H1 (cell line): ENCODE data around the gene KLF14. TPM values are rescaled to one million over a fixed set of nuclear protein-coding genes. Genes with fewer than 3 reads are reported as not detected.

ENCODE experiments used
- CTCF ChIA-PET: fragments of 300-600 bp; sonication (Branson Sonifier 250); formaldehyde crosslinking; loops from one replicate; lab custom pipeline; 2021; ENCODE audit not compliant: partially characterized antibody; lab: Charles Lee
- POLR2A ChIA-PET: fragments of 300-600 bp; sonication (Branson Sonifier 250); formaldehyde crosslinking; loops from one replicate; lab custom pipeline; 2021; ENCODE audit warnings: inconsistent platforms; ENCODE audit not compliant: partially characterized antibody; lab: Charles Lee
- DNase-seq, 2 experiments: peaks; one replicate each; pipeline versions ENCODE4 v3.0.0 to v3.0.0-alpha.2; 2010 to 2022; ENCODE audit warnings: low spot score in 2 of 2, low read depth in 1 of 2, mixed read lengths in 1 of 2
- FAIRE-seq: peaks from 2 replicates; lab custom pipeline; 2011; peaks lifted over from hg19 to GRCh38; lab: Jason Lieb, UNC
- H2AFZ ChIP-seq: 2 replicates; pipeline ENCODE4 v1.8.1; 2012; ENCODE audit warnings: low read length, inconsistent platforms
- H2AK5ac ChIP-seq: 2 replicates; pipeline ENCODE4 v1.6.1; 2013; ENCODE audit warnings: low read depth, low read length
- H2BK120ac ChIP-seq: replicated peaks from 2 replicates; pipeline ENCODE3; 2013; ENCODE audit warnings: low read depth, low read length, inconsistent platforms
- H2BK12ac ChIP-seq: 2 replicates; pipeline ENCODE4 v1.6.1; 2013; ENCODE audit warnings: low read depth, low read length
- H2BK15ac ChIP-seq: 2 replicates; pipeline ENCODE4 v1.6.1; 2013; ENCODE audit warnings: low read length
- H2BK20ac ChIP-seq: 2 replicates; pipeline ENCODE4 v1.6.1; 2013; ENCODE audit warnings: low read length
- H2BK5ac ChIP-seq: 2 replicates; pipeline ENCODE4 v1.6.1; 2013; ENCODE audit warnings: low read depth, low read length
- H3K14ac ChIP-seq: 2 replicates; pipeline ENCODE4 v1.6.1; 2013; ENCODE audit warnings: inconsistent platforms; ENCODE audit not compliant: insufficient read length
- H3K18ac ChIP-seq: 2 replicates; pipeline ENCODE4 v1.6.1; 2013; ENCODE audit warnings: low read length; ENCODE audit errors: extremely low read depth
- H3K23ac ChIP-seq: 2 replicates; pipeline ENCODE4 v1.6.1; 2013; ENCODE audit warnings: inconsistent platforms; ENCODE audit not compliant: insufficient read length
- H3K23me2 ChIP-seq: 2 replicates; pipeline ENCODE4 v1.6.1; 2013; ENCODE audit warnings: low read depth, low read length
- H3K27ac ChIP-seq: 2 replicates; pipeline ENCODE4 v1.6.1; 2011; ENCODE audit warnings: low read depth, low read length, inconsistent platforms
- H3K27me3 ChIP-seq, 4 experiments: replicated peaks in 1 of 4; 1 replicate in 1 of 4; 2 replicates in 3 of 4; pipeline versions ENCODE4 v1.6.1 to v1.8.1; 2011 to 2013; ENCODE audit warnings: low read length in 3 of 4, mild to moderate bottlenecking in 3 of 4, inconsistent platforms in 2 of 4, mixed read lengths in 2 of 4, moderate library complexity in 1 of 4; ENCODE audit not compliant: control insufficient read depth in 3 of 4, insufficient read depth in 3 of 4; ENCODE audit errors: extremely low read depth in 1 of 4
- H3K36me3 ChIP-seq, 4 experiments: 2 replicates each; pipeline versions ENCODE4 v1.6.1 to v1.8.1; 2011 to 2013; ENCODE audit warnings: mild to moderate bottlenecking in 4 of 4, low read length in 3 of 4, moderate library complexity in 2 of 4, control low read depth in 1 of 4, inconsistent platforms in 1 of 4; ENCODE audit not compliant: insufficient read depth in 4 of 4, control insufficient read depth in 2 of 4
- H3K4ac ChIP-seq: replicated peaks from 2 replicates; pipeline ENCODE3; 2013; ENCODE audit warnings: low read length, low read depth, mixed read lengths, inconsistent platforms; ENCODE audit not compliant: insufficient read length
- H3K4me1 ChIP-seq, 4 experiments: replicated peaks in 1 of 4; 1 replicate in 1 of 4; 2 replicates in 3 of 4; pipeline versions ENCODE4 v1.6.1 to v1.8.1; 2011 to 2013; ENCODE audit warnings: low read length in 3 of 4, inconsistent platforms in 2 of 4, mixed read lengths in 1 of 4; ENCODE audit not compliant: insufficient read depth in 4 of 4, control insufficient read depth in 3 of 4
- H3K4me2 ChIP-seq, 2 experiments: 2 replicates each; pipeline versions ENCODE4 v1.6.1 to v1.8.1; 2011 to 2013; ENCODE audit warnings: low read depth in 2 of 2, low read length in 2 of 2, control low read depth in 1 of 2, inconsistent platforms in 1 of 2, mild to moderate bottlenecking in 1 of 2; ENCODE audit not compliant: insufficient read depth in 1 of 2
- H3K4me3 ChIP-seq, 4 experiments: fragments of 200-600, 300-600 bp in 1 of 4; sonication (generic), shearing (Covaris generic), sonication (Bioruptor Twin) in 1 of 4; 2 replicates each; pipeline versions ENCODE4 v1.5.1 to v1.8.1; 2011 to 2016; ENCODE audit warnings: low read length in 4 of 4, low read depth in 3 of 4, control low read depth in 2 of 4, inconsistent platforms in 2 of 4, mild to moderate bottlenecking in 2 of 4, mixed read lengths in 1 of 4, moderate library complexity in 1 of 4; ENCODE audit not compliant: insufficient read depth in 2 of 4; ENCODE audit errors: extremely low read depth in 1 of 4
- H3K56ac ChIP-seq: replicated peaks from 2 replicates; pipeline ENCODE3; 2013; ENCODE audit warnings: low read depth, mild to moderate bottlenecking, mixed read lengths, low read length, inconsistent platforms; ENCODE audit not compliant: insufficient read length
- H3K79me1 ChIP-seq: 2 replicates; pipeline ENCODE4 v1.6.1; 2013; ENCODE audit warnings: low read depth, low read length, control low read depth
- H3K79me2 ChIP-seq, 2 experiments: 2 replicates each; pipeline versions ENCODE4 v1.6.1 to v1.8.1; 2012 to 2013; ENCODE audit warnings: low read length in 2 of 2, mild to moderate bottlenecking in 2 of 2, inconsistent platforms in 1 of 2; ENCODE audit not compliant: insufficient read depth in 2 of 2, control insufficient read depth in 1 of 2
- H3K9ac ChIP-seq, 4 experiments: replicated peaks in 1 of 4; 1 replicate in 1 of 4; 2 replicates in 3 of 4; pipeline versions ENCODE4 v1.6.1 to v1.8.1; 2011 to 2013; ENCODE audit warnings: low read depth in 3 of 4, low read length in 3 of 4, control low read depth in 2 of 4, mild to moderate bottlenecking in 2 of 4, moderate library complexity in 2 of 4, inconsistent platforms in 1 of 4; ENCODE audit errors: extremely low read depth in 1 of 4
- H3K9me3 ChIP-seq, 2 experiments: 2 replicates each; pipeline versions ENCODE4 v1.6.1 to v1.8.1; 2012 to 2013; ENCODE audit warnings: mild to moderate bottlenecking in 2 of 2, moderate library complexity in 2 of 2, control low read depth in 1 of 2, inconsistent platforms in 1 of 2, low read depth in 1 of 2, low read length in 1 of 2, mixed read lengths in 1 of 2; ENCODE audit not compliant: insufficient read depth in 2 of 2
- H4K20me1 ChIP-seq, 2 experiments: replicated peaks in 1 of 2; 2 replicates each; pipeline versions ENCODE3 to v1.8.1; 2011 to 2013; ENCODE audit warnings: inconsistent platforms in 2 of 2, low read length in 2 of 2, mild to moderate bottlenecking in 1 of 2; ENCODE audit not compliant: insufficient read depth in 2 of 2, control insufficient read depth in 1 of 2
- H4K5ac ChIP-seq: 2 replicates; pipeline ENCODE4 v1.6.1; 2013; ENCODE audit warnings: low read length, low read depth, mixed read lengths, inconsistent platforms; ENCODE audit not compliant: insufficient read length
- H4K8ac ChIP-seq: 2 replicates; pipeline ENCODE4 v1.8.0; 2013; ENCODE audit warnings: mild to moderate bottlenecking, moderate library complexity, low read length, inconsistent platforms; ENCODE audit not compliant: insufficient read depth; ENCODE audit errors: extremely low read depth
- H4K91ac ChIP-seq: replicated peaks from 2 replicates; pipeline ENCODE3; 2013; ENCODE audit warnings: low read length, mixed read lengths, inconsistent platforms; ENCODE audit not compliant: insufficient read length
- CTCF ChIP-seq, 3 experiments: IDR thresholded peaks; 1 replicate in 2 of 3; 2 replicates in 1 of 3; pipeline versions ENCODE4 v1.5.1 to v1.6.1; 2011; ENCODE audit warnings: low read length in 3 of 3, mild to moderate bottlenecking in 3 of 3, inconsistent platforms in 2 of 3, low read depth in 1 of 3, moderate library complexity in 1 of 3; ENCODE audit not compliant: insufficient read depth in 1 of 3; ENCODE audit errors: control extremely low read depth in 1 of 3
- FOSL1 ChIP-seq: IDR thresholded peaks from 2 replicates; pipeline ENCODE4 v1.6.1; 2011; ENCODE audit warnings: mild to moderate bottlenecking, low read depth, low read length, moderate library complexity; ENCODE audit not compliant: insufficient read depth
- GABPA ChIP-seq: IDR thresholded peaks from 2 replicates; pipeline ENCODE4 v1.6.1; 2011; ENCODE audit warnings: mild to moderate bottlenecking, low read length, moderate library complexity, borderline replicate concordance; ENCODE audit not compliant: insufficient read depth
- KDM4A ChIP-seq: IDR thresholded peaks from one replicate; pipeline ENCODE4 v1.7.1; 2012; ENCODE audit warnings: low read depth, mild to moderate bottlenecking, moderate library complexity, low read length, inconsistent platforms; ENCODE audit not compliant: severe bottlenecking
- KDM5A ChIP-seq: fragments of 200-600 bp; IDR thresholded peaks from 2 replicates; pipeline ENCODE4 v1.7.1; 2012; ENCODE audit warnings: mild to moderate bottlenecking, low read length, inconsistent platforms, mixed read lengths
- POLR2A ChIP-seq, 2 experiments: IDR thresholded peaks; 1 replicate in 1 of 2; 2 replicates in 1 of 2; pipeline ENCODE4 v1.6.1; 2011; ENCODE audit warnings: low read depth in 2 of 2, low read length in 2 of 2, mild to moderate bottlenecking in 2 of 2; ENCODE audit errors: control extremely low read depth in 1 of 2
- TAF7 ChIP-seq: optimal IDR thresholded peaks from 2 replicates; pipeline ENCODE3; 2011; ENCODE audit warnings: low read depth, mild to moderate bottlenecking, inconsistent platforms, low read length, moderate library complexity, borderline replicate concordance
- WGBS, 2 experiments: shearing (Covaris generic) in 1 of 2; methylation state at CpG; one replicate each; pipeline versions ENCODE4 v1.1.6 to v1.1.7; 2013 to 2015; ENCODE audit warnings: low lambda C conversion rate in 2 of 2, mixed read lengths in 2 of 2, inconsistent platforms in 1 of 2, low coverage in 1 of 2, missing lambda C conversion rate in 1 of 2; ENCODE audit not compliant: insufficient replicate concordance in 2 of 2, insufficient coverage in 1 of 2, insufficient read length in 1 of 2; ENCODE audit errors: extremely low coverage in 1 of 2, missing lambda C conversion rate in 1 of 2; 5-methylcytosine and 5-hydroxymethylcytosine counted together
- polyA plus RNA-seq, 7 experiments: library from polyadenylated mRNA; depleted of rRNA in 3 of 7; stranded (reverse) in 5 of 7; unstranded in 2 of 7; fragments of >200 nt in 5 of 7; fragments of 200-250 nt in 2 of 7; gene quantifications; 1 replicate in 5 of 7; 2 replicates in 1 of 7; 4 replicates in 1 of 7; pipeline versions ENCODE4 v1.2.1 to v1.2.3, GENCODE V29; 2011 to 2013; ENCODE audit warnings: missing spikeins in 2 of 7, mixed read lengths in 2 of 7
- total RNA-seq: library from RNA; stranded (reverse); fragmentation: NEBNext Ultra II Directional; extraction: Animal tissue kit (Norgen Biotek cat#: 25700); gene quantifications from 2 replicates; pipeline ENCODE4 v1.2.1, GENCODE V29; 2021

The KLF14 gene
- total and polyA plus RNA-seq, 2 of the 8 experiments (the other 6 are each of a cell fraction or from before 2014, with no cell fraction given) = 0.02 TPM; not detected in 1

DNA sequence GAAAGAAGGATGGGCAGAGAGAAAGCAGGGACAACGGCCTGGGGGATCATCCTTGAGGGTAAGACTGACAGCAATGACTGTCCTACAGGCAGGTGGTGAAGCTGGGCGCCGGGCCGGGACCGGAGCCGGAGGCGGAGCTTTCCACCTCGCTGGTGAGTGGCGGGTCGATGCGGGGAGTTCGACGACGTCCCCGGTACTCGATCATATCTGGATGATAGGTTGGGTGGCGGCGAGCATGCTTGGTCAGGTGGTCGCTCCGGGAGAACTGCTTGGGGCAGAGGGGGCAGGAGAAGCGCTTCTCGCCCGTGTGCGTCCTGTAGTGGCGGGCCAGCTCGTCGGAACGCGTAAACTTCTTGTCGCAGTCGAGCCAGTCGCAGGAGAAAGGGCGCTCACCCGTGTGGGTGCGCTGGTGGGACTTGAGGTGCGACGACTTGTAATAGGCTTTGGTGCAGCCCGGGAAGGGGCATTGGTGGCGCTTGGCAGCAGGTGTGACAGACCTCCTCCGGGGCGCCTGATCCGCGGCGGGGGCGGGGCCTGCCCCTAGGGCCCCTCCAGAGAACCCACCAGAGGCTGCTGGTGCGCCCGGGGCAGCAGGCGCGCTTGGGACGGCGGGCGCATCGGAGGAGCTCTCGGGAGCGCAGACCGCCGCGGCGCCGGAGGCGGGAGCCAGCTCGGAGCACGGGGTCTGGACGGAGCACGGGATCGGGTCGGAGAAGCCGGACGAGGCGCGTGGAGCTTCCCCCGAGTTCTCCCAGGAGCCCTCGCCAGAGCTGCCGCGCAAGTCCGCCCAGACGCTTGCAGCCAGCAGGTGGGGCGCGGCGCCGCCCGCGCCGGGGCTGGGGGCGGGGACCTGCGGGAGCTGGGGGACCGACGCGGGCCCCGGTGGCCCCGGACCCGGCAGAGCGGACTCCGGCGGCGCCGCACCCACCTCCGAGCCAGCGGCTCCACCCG is 752 bp downstream of the KLF14 start:
- no peak overlapping the region for H3K56ac ChIP-seq
- H4K91ac ChIP-seq = no peak overlapping the region
- no peak overlapping the region for H2BK5ac ChIP-seq
- no peak overlapping the region for H3K4ac ChIP-seq
- H3K9ac ChIP-seq = peak overlapping the region in 1 of 4 experiments; percentile 53; a peak in 1 of 7 replicates
- ChIA-PET POLR2A (interaction anchor here (0.6 to 2.1 kb wide), 5 partner anchors 10 to 663 kb away, joined by 3 to 5 read pairs (median 3); partner anchors contain the start of gene KLHDC10), CTCF (interaction anchor here (0.7 to 2.0 kb wide), 2 partner anchors 12 to 25 kb away, joined by 3 to 10 read pairs; no protein-coding TSS in a partner anchor)
- H3K4me1 ChIP-seq = 0 out of 7 replicates have a peak, but pooled peaks cover 0 to 4% (median 0%) of the 10 kb centered on the region in 4 experiments
- no peak overlapping the region for H2BK120ac ChIP-seq
- peak overlapping the region; percentile 57 for H4K8ac ChIP-seq
- no peak overlapping the region for H4K5ac ChIP-seq
- H3K79me2 ChIP-seq = no peaks in the 10 kb centered on the region
- H4K20me1 ChIP-seq = peaks cover 0 to 8% of the 10 kb centered on the region in 2 experiments
- H3K23me2 ChIP-seq = peaks cover 2% of the 10 kb centered on the region; the same call in 1 of the 2 replicates
- H3K9me3 ChIP-seq = no peaks in the 10 kb centered on the region
- no peak overlapping the region for H2AK5ac ChIP-seq
- 8% methylated on average over 58 of the region's 100 CpGs; no CpG with 5 or more reads in 1 of the 2 experiments for WGBS, 2 experiments
- H3K18ac ChIP-seq = no peak overlapping the region
- H3K27ac ChIP-seq = no peak overlapping the region
- peak in 1 of 2 experiments; percentile 74 for DNase-seq
- H3K36me3 ChIP-seq = no peaks in the 10 kb centered on the region; a peak in 1 of 8 replicates
- FAIRE-seq = no peak
- peak overlapping the region; percentile 44 for H2AFZ ChIP-seq
- peaks cover 26 to 69% (median 51%) of the 10 kb centered on the region in 4 experiments for H3K27me3 ChIP-seq
- H3K4me3 ChIP-seq = peak overlapping the region; percentile 21 to 70 (median 43)
- H3K23ac ChIP-seq = no peak overlapping the region
- peak overlapping the region; percentile 66 to 84 for H3K4me2 ChIP-seq
- H3K14ac ChIP-seq = no peak overlapping the region
- no peak overlapping the region for H2BK12ac ChIP-seq
- H2BK20ac ChIP-seq = no peak overlapping the region
- H2BK15ac ChIP-seq = no peak overlapping the region
- no peaks in the 10 kb centered on the region for H3K79me1 ChIP-seq
- TF ChIP-seq POLR2A (IDR thresholded peaks at IDR 0.05; ENCODE audit: control extremely low read depth in 1 of 2, low read depth in 2 of 2, low read length in 2 of 2) = no peak
- no peak for TF ChIP-seq FOSL1
- peak; percentile 88 for TF ChIP-seq KDM4A
- no peak for TF ChIP-seq GABPA
- no peak for TF ChIP-seq KDM5A
- peak in 1 of 3 experiments; percentile 3; a peak in 1 of 4 replicates for TF ChIP-seq CTCF (IDR thresholded peaks at IDR 0.05; ENCODE audit: control extremely low read depth in 1 of 3, insufficient read depth in 1 of 3, low read depth in 1 of 3, low read length in 3 of 3)
- TF ChIP-seq TAF7 = no peak
